NCI-H460 (cell line): Measurements from ENCODE around the gene ORAI2. TPM values are rescaled to one million over a fixed set of nuclear protein-coding genes. Genes with fewer than 3 reads are reported as not detected.
"Not testable (repeated sequence)": the region's sequence is repeated elsewhere in the genome, so short reads cannot be mapped to it uniquely, and the experiment has no call there.

ENCODE experiments used
- DNase-seq: peaks from one replicate; pipeline ENCODE4 v3.0.0-alpha.2; 2016; ENCODE audit warnings: low read depth; ENCODE audit errors: extremely low read depth
- small RNA-seq, 2 experiments: library from RNA; depleted of rRNA; stranded (forward); fragments of <200 nt; gene quantifications; one replicate each; pipeline ENCODE3, GENCODE V24; 2014
- total RNA-seq: library from RNA; depleted of rRNA; stranded (reverse); fragments of >200 nt; shearing (Covaris generic); gene quantifications from 2 replicates; pipeline ENCODE4 v1.2.3, GENCODE V29; 2014; rRNA removed

ORAI2 gene
- total RNA-seq, 1 experiment from 2014 or later = 5.1 TPM

DNA sequence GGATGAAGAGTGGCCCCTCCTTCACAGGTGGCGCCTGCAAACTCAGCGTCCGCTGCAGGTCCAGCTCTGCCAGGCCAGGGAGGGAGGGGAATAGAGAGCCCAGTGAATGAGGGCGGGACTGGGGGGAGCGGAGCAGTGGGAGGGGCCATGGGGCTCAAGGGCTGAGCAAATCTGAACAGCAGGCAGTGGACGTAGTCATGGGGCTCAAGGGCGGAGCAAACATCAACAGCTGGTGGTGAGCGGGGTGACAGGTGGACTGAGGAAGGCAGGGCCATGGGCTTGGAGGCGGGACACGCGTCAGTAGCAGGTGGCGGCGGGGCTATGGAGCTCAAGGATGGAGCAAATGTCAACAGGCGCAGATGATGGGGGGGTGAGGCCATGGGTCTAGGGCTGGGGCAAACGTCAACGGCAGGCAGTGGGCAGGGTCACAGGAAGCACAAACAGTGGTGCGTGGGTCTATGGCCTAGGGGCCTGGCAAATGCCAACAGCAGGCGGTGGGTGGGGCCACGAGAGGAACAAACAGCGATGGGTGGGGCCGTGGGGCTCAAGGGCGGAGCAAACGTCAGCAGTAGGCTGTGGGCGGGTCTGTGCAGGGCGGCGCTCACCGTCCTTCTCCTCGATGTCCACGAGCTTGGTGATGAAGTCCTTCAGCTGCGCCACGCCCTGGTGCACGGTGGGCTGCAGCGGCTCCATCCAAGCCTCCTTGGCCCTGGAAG is 60.0 kb downstream of the ORAI2 start:
- DNase-seq = not testable (repeated sequence)

DNA sequence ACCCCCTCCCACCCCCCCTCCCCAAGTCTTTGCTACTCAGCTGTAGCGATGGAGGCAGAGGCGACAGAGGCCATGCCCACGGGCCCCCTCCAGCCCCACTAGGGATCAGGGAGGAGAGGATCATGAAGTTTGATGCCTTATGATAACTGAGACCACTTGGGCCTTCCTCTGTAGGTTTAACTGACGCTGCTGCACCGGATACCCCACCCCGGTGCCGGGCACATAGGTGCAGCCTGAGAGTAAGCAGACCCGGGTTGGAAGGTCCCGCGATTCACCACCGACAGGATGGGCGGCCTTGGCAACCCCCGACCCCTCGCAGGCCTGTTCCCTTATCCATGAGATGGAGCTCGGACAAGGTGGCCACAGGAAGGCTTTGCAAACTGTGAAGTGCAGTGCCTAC is 60.7 kb downstream of the ORAI2 start:
- DNase-seq = not testable (repeated sequence)

DNA sequence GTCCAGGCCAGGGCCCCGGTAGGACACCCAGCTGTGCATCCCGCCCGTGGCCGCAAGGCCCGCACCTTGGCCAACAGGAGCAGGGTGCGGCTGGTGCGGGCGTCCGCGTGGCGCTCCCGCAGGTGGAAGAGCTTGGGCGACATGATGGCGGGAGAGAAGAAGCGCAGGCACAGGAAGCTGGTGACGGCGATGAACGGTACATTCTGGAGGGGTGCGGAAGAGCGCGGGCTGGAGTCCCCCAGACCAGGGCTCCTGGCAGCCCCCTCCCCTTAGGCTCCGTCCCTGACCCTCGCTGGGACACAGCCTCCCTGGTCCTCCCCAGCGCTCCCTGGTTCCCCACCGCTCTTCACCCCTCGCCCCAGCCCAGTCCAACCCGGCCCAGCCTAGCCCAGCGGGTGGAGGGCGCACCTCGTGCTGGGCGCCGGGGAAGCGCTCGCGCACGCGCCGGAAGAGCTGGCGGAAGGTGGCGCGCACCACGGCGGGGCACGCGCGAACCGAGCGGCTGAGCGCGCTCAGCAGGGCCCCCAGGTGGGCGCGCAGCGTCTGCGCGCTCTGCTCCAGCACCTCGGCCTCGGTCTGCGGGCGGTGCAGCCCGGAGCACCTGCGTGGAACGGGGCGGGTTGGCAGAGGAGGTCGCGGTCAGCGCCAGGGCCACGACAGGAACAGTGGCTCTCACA is 61.2 kb downstream of the ORAI2 start:
- DNase-seq = not testable (repeated sequence)

DNA sequence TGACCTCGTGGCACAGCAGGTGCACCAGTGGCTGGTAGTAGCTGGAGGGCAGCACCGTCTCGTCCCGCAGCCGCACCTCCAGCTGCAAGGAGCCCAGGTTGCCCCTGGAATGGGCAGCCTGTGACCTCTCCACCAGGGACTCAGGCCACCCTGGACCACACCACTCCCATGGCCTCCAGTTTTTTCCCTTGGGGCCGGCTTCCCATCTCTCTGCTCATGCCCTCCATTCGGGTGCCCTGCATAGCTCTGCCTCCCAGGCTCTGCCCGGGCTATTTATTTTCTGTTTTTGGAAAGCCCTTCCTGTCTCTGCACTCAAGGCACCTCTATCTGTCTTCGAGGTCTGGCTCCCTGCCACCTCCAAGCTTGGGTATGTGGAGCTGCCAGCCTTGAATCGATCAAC is 63.5 kb downstream of the ORAI2 start:
- DNase-seq = not testable (repeated sequence)

DNA sequence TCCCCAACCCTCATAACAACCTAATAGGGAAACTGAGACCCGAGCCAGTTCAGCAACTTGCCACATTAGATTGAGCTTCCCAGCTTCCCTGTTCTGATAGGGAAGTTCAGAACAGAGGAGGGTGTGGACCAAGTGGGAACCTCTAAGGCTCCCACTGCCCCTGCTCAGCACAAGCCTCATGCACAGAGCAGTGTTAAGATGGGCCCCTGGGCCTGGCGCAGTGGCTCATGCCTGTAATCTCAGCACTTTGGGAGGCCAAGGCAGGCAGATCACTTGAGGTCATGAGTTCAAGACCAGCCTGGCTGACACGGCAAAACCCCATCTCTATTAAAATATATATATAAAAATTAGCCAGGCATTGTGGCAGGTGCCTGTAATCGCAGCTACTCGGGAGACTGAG is 63.9 kb downstream of the ORAI2 start:
- DNase-seq = not testable (repeated sequence)

DNA sequence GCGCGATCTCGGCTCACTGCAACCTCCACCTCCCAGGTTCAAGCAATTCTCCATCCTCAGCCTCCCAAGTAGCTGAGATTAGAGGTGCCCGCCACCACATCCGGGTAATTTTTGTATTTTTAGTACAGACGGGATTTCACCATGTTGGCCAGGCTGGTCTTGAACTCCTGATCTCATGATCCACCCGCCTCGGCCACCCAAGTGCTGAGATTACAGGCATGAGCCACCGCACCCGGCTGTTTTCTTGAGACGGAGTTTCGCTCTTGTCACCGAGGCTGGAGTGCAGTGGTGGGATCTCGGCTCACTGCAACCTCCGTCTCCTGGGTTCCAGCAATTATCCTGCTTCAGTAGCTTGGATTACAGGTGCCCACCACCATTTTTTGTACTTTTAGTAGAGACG is 64.9 kb downstream of the ORAI2 start:
- DNase-seq = not testable (repeated sequence)

DNA sequence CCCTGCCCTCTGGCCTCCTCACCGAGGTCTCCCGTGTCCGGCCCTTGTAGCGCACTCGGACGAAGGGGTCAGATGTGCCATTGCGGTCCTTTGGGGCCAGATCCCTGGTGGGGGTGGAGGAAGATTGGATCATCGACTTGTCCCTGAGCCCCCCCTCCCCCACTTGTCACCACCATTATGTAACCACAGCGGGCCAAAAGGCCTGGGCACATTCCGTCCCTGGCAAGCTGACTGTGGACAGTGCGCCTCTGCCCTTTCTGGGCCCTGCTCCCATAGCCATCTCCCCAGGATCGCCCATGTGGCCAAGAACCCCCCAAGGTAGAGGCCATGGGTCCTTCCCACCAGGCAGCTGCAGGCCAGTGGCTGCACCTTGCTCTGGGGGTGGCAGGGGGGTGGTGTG is 69.8 kb downstream of the ORAI2 start:
- not testable (repeated sequence) for DNase-seq

DNA sequence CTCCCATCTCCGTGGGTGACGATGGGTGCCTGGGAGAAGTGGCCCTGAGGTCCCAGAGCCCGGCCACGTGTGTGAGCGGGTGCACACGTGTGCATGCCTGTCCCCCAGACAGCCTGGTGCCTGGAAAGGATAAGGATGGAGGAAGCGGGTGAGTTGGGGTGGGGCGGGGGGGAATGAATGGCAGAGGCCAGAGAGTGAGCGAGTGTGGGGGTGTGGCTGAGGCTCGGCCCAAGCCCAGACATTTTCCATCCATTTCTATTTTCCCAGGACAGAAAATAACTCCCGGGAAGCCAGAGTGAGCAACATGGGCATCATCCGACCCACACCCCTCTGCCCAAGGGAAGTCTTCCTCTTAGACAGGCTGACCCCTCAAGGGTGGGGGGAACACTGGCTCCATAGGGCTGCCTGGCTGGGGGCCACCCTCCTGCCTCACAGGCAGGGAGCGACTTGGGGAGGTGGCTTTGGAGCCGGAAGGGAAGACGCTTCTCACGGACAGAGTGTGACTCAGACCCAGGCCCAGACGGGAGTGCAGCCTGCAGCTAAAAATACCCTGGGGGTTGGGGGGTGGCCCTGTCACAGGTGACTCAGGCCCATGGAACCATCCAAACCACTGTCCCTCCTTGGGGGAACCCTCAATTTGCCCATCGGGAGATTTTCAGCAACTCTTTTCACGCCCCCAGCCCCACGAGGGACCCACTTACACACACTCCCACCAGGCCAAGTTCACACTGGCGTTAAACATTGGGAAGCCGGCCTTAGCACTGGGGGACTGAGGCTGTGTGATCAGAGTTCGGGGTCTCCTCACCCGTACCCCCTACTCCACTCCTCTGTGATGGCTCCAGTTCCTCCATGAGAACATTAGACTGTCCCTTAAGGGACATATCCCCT is 72.2 kb downstream of the ORAI2 start:
- DNase-seq = not testable (repeated sequence)

Small RNA genes within 50 kb of the gene (small RNA-seq; reads per million reads assigned to genes)
- 0 reads per million in 2 experiments for gene MIR548O

Other genes with a start within 250 kb of the ORAI2 start
- gene SH2B2, start 146.7 kb upstream of the ORAI2 start, total RNA-seq = 3.2 and 3.3 TPM in 2 replicates
- gene SPDYE6, start 77.1 kb upstream of the ORAI2 start, total RNA-seq = not detected in 2 replicates
- gene PRKRIP1, start 37.2 kb upstream of the ORAI2 start, total RNA-seq = 14.6 and 17.4 TPM in 2 replicates
- 8.5 and 9.5 TPM in 2 replicates for gene ALKBH4, start 31.3 kb downstream of the ORAI2 start, total RNA-seq
- 25.2 and 28.4 TPM in 2 replicates for gene LRWD1, start 31.4 kb downstream of the ORAI2 start, total RNA-seq
- gene POLR2J, start 45.3 kb downstream of the ORAI2 start, total RNA-seq = 42.4 and 43.0 TPM in 2 replicates
- gene RASA4B, start 84.2 kb downstream of the ORAI2 start, total RNA-seq = 2.7 and 3.3 TPM in 2 replicates
- gene UPK3BL2, start 110.1 kb downstream of the ORAI2 start, total RNA-seq = 5.0 and 11.7 TPM in 2 replicates
- gene SPDYE2, start 117.7 kb downstream of the ORAI2 start, total RNA-seq = not detected in 2 replicates
- 14.8 and 21.3 TPM in 2 replicates for gene POLR2J3, start 139.0 kb downstream of the ORAI2 start, total RNA-seq
- 2.1 and 4.7 TPM in 2 replicates for gene RASA4, start 183.2 kb downstream of the ORAI2 start, total RNA-seq
- 22.8 and 31.2 TPM in 2 replicates for gene UPK3BL1, start 209.2 kb downstream of the ORAI2 start, total RNA-seq
- gene SPDYE2B, start 216.7 kb downstream of the ORAI2 start, total RNA-seq = not detected in 2 replicates
- 3.2 and 3.8 TPM in 2 replicates for gene POLR2J2, start 238.1 kb downstream of the ORAI2 start, total RNA-seq